GM21423 (cell line): ENCODE data around the gene RSPH1.

ENCODE experiments used
- ATAC-seq: cut with Tn5 transposase; IDR thresholded peaks from one replicate; pipeline ENCODE4 v1.9.1; 2021; ENCODE audit warnings: mild to moderate bottlenecking, moderate library complexity; ENCODE audit not compliant: unreplicated experiment

The RSPH1 gene

DNA sequence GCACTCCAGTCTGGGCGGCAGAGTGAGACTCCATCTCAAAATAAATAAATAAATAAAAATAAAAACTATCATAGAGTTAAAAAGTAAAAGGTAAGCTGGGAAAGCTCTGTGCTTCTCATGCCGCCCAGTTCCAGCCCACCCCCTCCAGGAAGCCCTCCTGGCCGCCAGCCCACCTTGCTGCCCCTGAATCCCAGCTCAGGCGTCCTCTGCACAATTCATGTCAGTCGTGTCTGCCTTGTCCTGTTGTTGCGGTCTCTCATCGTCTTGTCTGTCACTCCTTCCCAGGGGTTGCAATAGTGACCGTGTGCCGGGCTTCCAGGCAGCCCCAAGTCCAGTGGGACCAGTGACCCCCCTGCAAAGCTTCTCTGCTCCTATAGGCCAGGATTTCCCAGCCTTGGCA, 44.1 kb downstream of the RSPH1 start:
- no peak for ATAC-seq

DNA sequence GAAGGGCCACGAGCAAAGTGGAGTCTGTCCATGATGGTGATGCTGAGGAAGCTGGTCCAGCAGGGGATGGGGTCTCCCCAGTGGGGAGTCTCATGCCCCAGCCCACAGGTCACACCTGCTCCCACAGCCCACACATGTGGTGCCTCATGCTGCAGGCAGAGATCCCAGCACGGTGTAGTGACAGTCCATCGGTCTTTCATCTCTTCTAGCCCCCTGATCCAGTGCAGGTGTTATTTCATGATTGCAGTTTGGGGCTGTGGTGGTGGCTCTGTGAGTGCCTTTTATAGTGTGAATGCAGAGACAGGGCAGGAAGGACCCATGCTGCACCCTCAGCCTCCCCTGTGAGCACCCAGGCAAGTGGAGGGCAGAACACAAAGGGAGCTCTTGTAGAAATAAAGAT, 47.3 kb downstream of the RSPH1 start:
- ATAC-seq, result no peak

DNA sequence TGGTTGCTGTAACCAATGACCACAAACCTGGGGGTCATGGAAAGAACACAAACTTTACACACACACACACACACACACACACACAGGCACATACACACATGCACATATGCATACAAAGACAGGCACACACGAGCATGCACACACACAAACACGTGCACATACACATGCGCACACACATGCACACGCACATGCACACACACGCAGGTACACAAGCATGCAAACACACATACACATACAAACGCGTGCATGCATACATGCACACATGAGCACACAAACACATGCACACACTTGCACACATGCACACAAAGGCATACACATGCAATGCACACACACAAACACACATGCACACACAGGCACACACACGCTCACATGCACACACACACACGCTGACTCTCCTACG, 48.3 kb downstream of the RSPH1 start:
- no peak for ATAC-seq

DNA sequence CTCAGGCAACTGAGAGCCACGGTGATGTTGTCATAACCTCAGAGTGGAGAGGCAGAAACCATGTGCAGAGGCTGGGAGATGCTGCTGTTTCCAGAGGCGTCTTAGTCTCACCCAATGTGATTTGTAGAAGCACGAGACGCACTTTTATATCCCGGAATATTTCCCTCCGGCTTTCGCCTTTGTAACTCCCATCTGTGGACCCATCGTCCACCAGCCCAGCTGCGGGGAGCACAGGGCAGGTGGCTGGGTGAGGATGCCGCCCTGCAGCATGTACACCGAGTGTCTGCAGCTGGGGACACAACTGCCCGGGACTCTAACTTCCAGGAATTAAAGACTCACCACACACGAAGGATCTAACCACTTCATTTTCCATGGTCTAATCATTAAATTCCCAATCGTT, 48.8 kb downstream of the RSPH1 start:
- ATAC-seq, result no peak

DNA sequence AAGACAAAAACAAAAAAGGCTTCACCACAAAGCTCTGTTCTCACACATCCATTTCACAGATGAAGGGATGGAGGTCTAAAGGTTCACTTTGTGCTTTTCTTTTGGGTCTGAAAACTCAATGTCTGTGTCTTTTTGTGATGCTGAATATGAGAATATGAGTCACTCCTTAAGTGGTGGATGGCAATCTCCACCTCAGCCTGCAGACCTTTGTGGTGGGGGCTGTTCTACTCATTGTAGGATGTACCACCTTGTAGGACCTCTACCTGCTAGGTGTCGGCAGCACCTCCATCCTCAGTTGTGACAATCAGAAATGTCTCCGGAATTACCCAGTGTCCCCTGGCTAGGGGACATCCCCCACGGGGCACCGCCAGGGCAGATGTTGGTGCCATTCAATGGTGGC, 49.5 kb downstream of the RSPH1 start:
- no peak for ATAC-seq

GRCh38 chr21:42445311-42445710, 50.7 kb downstream of the RSPH1 start:
- ATAC-seq, result no peak

DNA sequence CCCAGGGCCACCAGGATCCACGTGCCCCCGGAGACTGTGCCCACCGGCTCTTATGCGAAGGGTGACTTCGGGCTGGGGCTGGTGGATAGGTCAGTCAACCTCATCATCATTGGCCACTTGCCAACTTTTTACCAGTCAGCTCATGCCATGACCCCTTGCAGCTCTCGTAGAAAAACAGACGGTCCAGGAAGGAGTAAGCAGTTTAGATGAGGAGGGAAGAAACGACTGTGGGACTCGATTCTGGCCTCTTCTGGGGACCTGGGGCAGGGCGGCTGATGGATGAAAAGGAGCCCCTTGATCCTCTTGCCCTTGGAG, 51.3 kb downstream of the RSPH1 start:
- ATAC-seq, result no peak

GRCh38 chr21:42443876-42444744, 51.9 kb downstream of the RSPH1 start:
- ATAC-seq, result no peak

DNA sequence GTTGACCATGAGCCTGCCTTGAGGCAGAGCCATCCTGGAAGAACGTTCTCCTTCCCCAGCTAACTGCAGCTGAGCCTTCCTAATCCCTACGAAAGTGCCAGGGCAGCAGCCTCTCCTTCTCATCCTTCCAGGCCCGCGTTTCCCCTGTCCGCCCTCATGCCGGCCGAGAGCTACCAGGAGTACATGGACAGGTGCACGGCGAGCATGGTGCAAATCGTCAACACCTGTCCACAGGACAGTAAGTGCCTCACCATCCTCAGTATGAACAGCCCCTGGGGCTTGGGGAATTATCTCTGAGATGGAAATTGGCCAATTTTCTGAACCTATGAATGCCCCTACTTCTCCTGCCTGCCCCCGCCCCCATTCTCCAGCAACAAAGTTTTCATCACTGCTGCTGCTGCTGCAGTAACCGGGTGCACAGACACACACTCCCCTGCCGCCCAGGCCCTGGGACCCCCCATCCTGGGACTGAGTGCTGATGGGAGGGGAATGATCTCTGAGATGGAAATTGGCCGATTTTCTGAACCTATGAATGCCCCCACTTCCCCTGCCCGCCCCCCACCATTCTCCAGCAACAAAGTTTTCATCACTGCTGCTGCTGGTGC, 52.7 kb downstream of the RSPH1 start:
- no peak for ATAC-seq

DNA sequence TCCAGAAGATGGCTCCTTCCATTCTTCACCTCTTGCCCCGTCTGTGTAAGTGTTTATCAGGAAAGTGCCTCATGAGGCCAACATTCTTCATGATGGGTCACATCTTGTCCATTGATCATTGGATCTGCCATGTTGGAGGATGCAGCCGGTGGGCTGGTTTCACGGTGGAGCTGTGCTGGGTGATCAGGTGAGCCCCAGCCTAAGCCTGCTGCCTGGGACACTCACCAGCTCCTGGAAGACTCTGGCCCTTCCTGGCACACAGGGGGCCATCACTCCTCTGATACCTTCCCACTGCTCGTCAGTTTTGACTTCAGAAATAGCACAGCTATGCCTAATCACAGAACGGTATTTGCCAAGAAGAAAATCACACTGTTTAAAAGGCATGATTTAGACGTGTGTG, 54.1 kb downstream of the RSPH1 start:
- no peak for ATAC-seq

- no peak for ATAC-seq
These were observed 55.7 kb downstream of the RSPH1 start for GRCh38 chr21:42440187-42440792.

GRCh38 chr21:42439284-42440186, 56.5 kb downstream of the RSPH1 start:
- ATAC-seq, result no peak

DNA sequence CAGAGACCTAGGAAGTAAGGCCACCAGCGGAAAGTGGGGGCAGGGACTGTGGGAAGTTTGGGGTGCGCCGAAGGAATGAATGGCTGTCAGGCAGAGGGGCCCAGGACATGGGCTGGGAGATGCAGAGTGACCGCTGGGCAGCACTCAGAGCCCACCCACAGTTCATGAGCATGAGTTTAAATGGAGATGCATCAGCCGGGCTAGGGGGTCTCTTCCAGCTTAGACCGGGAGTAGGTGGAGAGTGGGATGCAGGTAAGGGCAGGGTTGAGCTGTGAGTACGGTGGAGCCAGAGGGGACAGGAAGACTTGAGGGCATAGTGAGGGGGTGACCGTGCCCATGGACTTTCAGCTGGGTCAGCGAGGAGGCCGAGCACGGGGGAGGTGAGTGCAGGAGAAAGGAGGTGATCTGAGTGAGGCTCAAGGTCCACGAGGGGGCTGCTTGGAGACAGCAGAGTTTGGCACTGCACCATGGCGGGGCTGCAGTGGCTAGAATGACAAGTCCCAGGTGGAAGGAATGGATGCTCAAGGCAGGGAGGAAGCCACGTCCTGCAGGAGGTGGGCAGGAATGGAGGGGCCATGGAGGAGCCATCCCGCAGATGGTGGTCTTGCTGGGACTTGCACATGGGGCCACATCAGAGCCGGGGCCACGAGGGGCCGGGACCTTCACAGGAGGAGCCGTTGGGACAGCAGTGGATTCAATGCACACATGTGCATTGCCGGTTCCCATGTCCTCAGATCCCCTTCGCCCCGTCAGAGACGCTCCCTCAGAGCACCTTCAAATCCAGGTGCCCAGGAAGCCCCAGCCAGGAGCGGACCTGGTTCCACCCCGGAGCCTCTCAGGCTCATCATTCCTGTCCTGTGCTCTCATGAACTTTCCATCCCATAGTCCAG, 57.5 kb downstream of the RSPH1 start:
- ATAC-seq, result no peak

GRCh38 chr21:42437786-42438185, 58.2 kb downstream of the RSPH1 start:
- ATAC-seq, result no peak

GRCh38 chr21:42436914-42437313, 59.1 kb downstream of the RSPH1 start:
- no peak for ATAC-seq

DNA sequence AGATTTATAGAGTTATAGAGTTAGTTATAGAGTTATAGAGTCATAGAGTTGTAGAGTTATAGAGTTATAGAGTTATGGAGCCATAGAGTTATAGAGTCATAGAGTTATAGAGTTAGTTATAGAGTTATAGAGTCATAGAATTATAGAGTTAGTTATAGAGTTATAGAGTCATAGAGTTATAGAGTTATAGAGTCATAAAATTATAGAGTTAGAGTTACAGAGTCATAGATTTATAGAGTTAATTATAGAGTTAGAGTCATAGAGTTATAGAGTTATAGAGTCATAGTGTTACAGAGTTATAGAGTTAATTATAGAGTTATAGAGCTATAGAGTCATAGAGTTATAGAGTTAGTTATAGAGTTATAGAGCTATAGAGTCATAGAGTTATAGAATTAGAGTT, 60.2 kb downstream of the RSPH1 start:
- no peak for ATAC-seq

GRCh38 chr21:42435401-42435800, 60.6 kb downstream of the RSPH1 start:
- no peak for ATAC-seq

- ATAC-seq, result no peak
These were observed 61.1 kb downstream of the RSPH1 start for GRCh38 chr21:42434884-42435283.

- no peak for ATAC-seq
These were observed 62.0 kb downstream of the RSPH1 start for GRCh38 chr21:42433946-42434551.

DNA sequence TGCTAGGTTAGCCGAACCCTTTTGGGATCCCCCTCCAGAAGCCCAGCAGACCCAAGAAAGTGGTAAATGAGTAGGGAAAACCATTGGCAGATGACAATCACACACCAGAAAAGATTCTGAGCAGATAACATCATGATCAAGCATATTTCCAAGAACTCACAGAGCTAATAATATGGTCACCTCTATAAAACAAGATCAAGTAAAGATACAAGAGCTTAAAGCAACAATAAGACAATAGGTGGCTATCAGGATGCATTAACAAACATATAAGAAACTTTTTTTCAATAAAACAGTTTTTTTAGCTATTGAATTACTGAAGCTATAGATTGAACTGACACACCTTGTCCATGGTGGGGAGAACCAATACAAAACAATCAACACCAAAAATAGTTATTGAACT, 63.3 kb downstream of the RSPH1 start:
- ATAC-seq, result no peak
